WTC11 (cell line): ENCODE data around the gene CRYZL1. TPM values are rescaled to one million over a fixed set of nuclear protein-coding genes. Genes with fewer than 3 reads are reported as not detected.

ENCODE experiments used
- ATAC-seq: fragments of 200-7000 bp; cut with Tn5 transposase; 2 replicates; pipeline ENCODE4 v1.10.0; 2021; ENCODE audit warnings: mild to moderate bottlenecking, moderate library complexity
- CTCF ChIA-PET: fragments of 300-600 bp; sonication (Branson Sonifier 250); formaldehyde crosslinking; loops from one replicate; lab custom pipeline; 2021; ENCODE audit warnings: antibody characterized with exemption; lab: Charles Lee
- POLR2A ChIA-PET: fragments of 350-600 bp; sonication (Branson Sonifier 250); formaldehyde crosslinking; loops from one replicate; lab custom pipeline; 2021; ENCODE audit warnings: antibody characterized with exemption; lab: Charles Lee
- DNase-seq: peaks from one replicate; pipeline ENCODE4 v3.0.0; 2021; ENCODE audit warnings: low spot score
- H3K27ac Mint-ChIP-seq: 2 replicates; pipeline ENCODE4 v1.8.0; 2021; ENCODE audit warnings: mixed read lengths
- H3K27me3 Mint-ChIP-seq: 2 replicates; pipeline ENCODE4 v1.8.0; 2021; ENCODE audit warnings: low read depth, mild to moderate bottlenecking, moderate library complexity, mixed read lengths
- H3K36me3 Mint-ChIP-seq: 2 replicates; pipeline ENCODE4 v1.8.0; 2021; ENCODE audit warnings: mixed read lengths
- H3K4me1 Mint-ChIP-seq: 2 replicates; pipeline ENCODE4 v1.8.0; 2022; ENCODE audit warnings: mixed read lengths
- H3K4me3 Mint-ChIP-seq: 2 replicates; pipeline ENCODE4 v1.8.0; 2021; ENCODE audit warnings: mild to moderate bottlenecking, moderate library complexity, mixed read lengths
- H3K9me3 Mint-ChIP-seq: 2 replicates; pipeline ENCODE4 v1.8.0; 2021; ENCODE audit warnings: mixed read lengths
- ATF1 ChIP-seq: sonication (generic); formaldehyde crosslinking; IDR thresholded peaks from 2 replicates; pipeline ENCODE4 v1.8.1; 2023; ENCODE audit warnings: mild to moderate bottlenecking, moderate library complexity, missing genetic modification reagents
- ELF4 ChIP-seq: sonication (generic); formaldehyde crosslinking; IDR thresholded peaks from 2 replicates; pipeline ENCODE4 v1.8.1; 2022; ENCODE audit warnings: low read depth, mild to moderate bottlenecking, moderate library complexity, missing genetic modification reagents
- FOXP1 ChIP-seq: sonication (generic); formaldehyde crosslinking; IDR thresholded peaks from 2 replicates; pipeline ENCODE4 v1.8.0; 2022; ENCODE audit warnings: missing genetic modification reagents, mild to moderate bottlenecking, moderate library complexity, borderline replicate concordance
- JAZF1 ChIP-seq: fragments of 250-450 bp; sonication (Bioruptor Pico); IDR thresholded peaks from 2 replicates; pipeline ENCODE4 v1.9.0; 2021; ENCODE audit warnings: moderate library complexity, mild to moderate bottlenecking, inconsistent platforms
- NFE2L1 ChIP-seq: sonication (generic); formaldehyde crosslinking; IDR thresholded peaks from 2 replicates; pipeline ENCODE4 v1.8.1; 2023; ENCODE audit warnings: missing genetic modification reagents
- SMAD3 ChIP-seq: sonication (generic); formaldehyde crosslinking; IDR thresholded peaks from 2 replicates; pipeline ENCODE4 v1.8.0; 2022; ENCODE audit warnings: missing genetic modification reagents, mild to moderate bottlenecking, borderline replicate concordance
- SP1 ChIP-seq: sonication (generic); formaldehyde crosslinking; conservative IDR thresholded peaks from 2 replicates; pipeline ENCODE4 v1.8.1; 2022; ENCODE audit warnings: missing genetic modification reagents
- TEAD4 ChIP-seq: sonication (generic); formaldehyde crosslinking; IDR thresholded peaks from 2 replicates; pipeline ENCODE4 v1.8.0; 2022; ENCODE audit warnings: mild to moderate bottlenecking, missing genetic modification reagents
- ZNF263 ChIP-seq: sonication (generic); formaldehyde crosslinking; IDR thresholded peaks from 2 replicates; pipeline ENCODE4 v1.8.1; 2022; ENCODE audit warnings: low read depth, mild to moderate bottlenecking, moderate library complexity, missing genetic modification reagents
- ZNF317 ChIP-seq: sonication (generic); formaldehyde crosslinking; IDR thresholded peaks from 2 replicates; pipeline ENCODE4 v1.8.1; 2023; ENCODE audit warnings: low read depth, mild to moderate bottlenecking, moderate library complexity, missing genetic modification reagents, borderline replicate concordance
- ZNF671 ChIP-seq: fragments of 250-450 bp; sonication (Bioruptor Pico); IDR thresholded peaks from 2 replicates; pipeline ENCODE4 v1.8.0; 2021; ENCODE audit warnings: mild to moderate bottlenecking
- total RNA-seq: library from RNA; stranded (reverse); gene quantifications from 3 replicates; pipeline ENCODE4 v1.2.3, GENCODE V29; 2021
- TF ChIP-seq, protein P1 (sequence below): sonication (generic); formaldehyde crosslinking; IDR thresholded peaks from 2 replicates; pipeline ENCODE4 v1.8.0; 2023; ENCODE audit warnings: missing genetic modification reagents
- TF ChIP-seq, protein P2 (sequence below): sonication (generic); formaldehyde crosslinking; IDR thresholded peaks from 2 replicates; pipeline ENCODE4 v1.8.1; 2022; ENCODE audit warnings: low read depth, mild to moderate bottlenecking, moderate library complexity, missing genetic modification reagents, borderline replicate concordance
- TF ChIP-seq, protein P3 (sequence below): sonication (generic); formaldehyde crosslinking; IDR thresholded peaks from 2 replicates; pipeline ENCODE4 v1.8.1; 2022; ENCODE audit warnings: low read depth, missing genetic modification reagents, borderline replicate concordance
- TF ChIP-seq, protein P4 (sequence below): sonication (generic); formaldehyde crosslinking; IDR thresholded peaks from 2 replicates; pipeline ENCODE4 v1.8.0; 2023; ENCODE audit warnings: mild to moderate bottlenecking, missing genetic modification reagents
- TF ChIP-seq, protein P5 (sequence below): fragments of 250-450 bp; sonication (Bioruptor Pico); IDR thresholded peaks from 2 replicates; pipeline ENCODE4 v1.9.0; 2021; ENCODE audit warnings: mild to moderate bottlenecking, borderline replicate concordance
- TF ChIP-seq, protein P6 (sequence below): fragments of 250-450 bp; sonication (Bioruptor Pico); IDR thresholded peaks from 2 replicates; pipeline ENCODE4 v2.1.2; 2022; ENCODE audit warnings: mild to moderate bottlenecking, moderate library complexity
- TF ChIP-seq, protein P7 (sequence below): sonication (generic); formaldehyde crosslinking; IDR thresholded peaks from 2 replicates; pipeline ENCODE4 v1.8.0; 2022; ENCODE audit warnings: mild to moderate bottlenecking, missing genetic modification reagents
- TF ChIP-seq, protein P8 (sequence below): sonication (generic); formaldehyde crosslinking; IDR thresholded peaks from 2 replicates; pipeline ENCODE4 v1.8.0; 2022; ENCODE audit warnings: mild to moderate bottlenecking, missing genetic modification reagents

Gene CRYZL1
- total RNA-seq, 1 experiment from 2014 or later: 21.9 TPM

DNA sequence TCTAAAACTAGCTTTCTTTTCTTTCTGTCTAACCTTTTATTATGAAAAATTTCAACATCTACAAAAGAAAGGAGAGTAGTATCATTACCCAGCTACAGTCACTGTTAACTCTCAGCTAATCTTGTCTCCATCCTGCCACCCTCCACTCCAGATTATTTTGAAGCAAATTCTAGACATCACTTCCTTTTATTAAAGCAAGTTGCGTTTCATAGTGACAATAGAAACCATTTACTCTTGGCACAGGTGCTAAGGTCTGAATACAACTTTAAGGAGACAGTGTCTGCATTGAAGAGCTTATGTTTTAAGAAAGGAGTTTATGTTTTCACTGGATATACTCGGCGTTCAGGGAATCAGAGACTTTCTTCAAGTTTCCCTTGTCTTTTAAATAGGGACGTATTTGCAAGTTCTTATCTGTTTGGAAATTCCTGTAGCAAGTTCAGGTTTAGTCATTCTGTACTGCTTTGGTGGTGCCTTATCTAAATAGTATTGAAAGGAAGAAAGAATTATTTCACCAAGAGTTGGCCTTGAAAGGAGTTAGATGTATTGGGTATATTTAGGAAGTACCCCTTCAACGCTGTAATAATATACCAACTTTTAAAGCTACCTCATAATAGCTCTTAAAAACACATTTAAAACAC is 43.5 kb upstream of the CRYZL1 start:
- no peak for TF ChIP-seq ZNF263 (CRISPR knock-in tag)
- TF ChIP-seq, protein P1, sequence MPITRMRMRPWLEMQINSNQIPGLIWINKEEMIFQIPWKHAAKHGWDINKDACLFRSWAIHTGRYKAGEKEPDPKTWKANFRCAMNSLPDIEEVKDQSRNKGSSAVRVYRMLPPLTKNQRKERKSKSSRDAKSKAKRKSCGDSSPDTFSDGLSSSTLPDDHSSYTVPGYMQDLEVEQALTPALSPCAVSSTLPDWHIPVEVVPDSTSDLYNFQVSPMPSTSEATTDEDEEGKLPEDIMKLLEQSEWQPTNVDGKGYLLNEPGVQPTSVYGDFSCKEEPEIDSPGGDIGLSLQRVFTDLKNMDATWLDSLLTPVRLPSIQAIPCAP (CRISPR knock-in tag): no peak
- TF ChIP-seq SP1: 0 out of 2 replicates have a peak, but pooled peaks have one; percentile 18
- TF ChIP-seq ZNF671 (CRISPR knock-in tag): no peak
- Mint-ChIP-seq H3K27ac (peak overlapping the region; percentile 100), H3K4me1 (peaks cover 72% of the 10 kb centered on the region), H3K4me3 (peak overlapping the region; percentile 61), H3K27me3 (no peaks in the 10 kb centered on the region), H3K36me3 (peaks cover 3% of the 10 kb centered on the region), H3K9me3 (peaks cover 5% of the 10 kb centered on the region; the same call in 1 of the 2 replicates)
- ATAC-seq (peak; percentile 74), DNase-seq (no peak)
- ChIA-PET POLR2A (no interaction called here), CTCF (interaction anchor here (0.6 to 1.2 kb wide), 4 partner anchors 12 to 165 kb away, joined by 3 to 4 read pairs (median 4); no protein-coding TSS in a partner anchor)

DNA sequence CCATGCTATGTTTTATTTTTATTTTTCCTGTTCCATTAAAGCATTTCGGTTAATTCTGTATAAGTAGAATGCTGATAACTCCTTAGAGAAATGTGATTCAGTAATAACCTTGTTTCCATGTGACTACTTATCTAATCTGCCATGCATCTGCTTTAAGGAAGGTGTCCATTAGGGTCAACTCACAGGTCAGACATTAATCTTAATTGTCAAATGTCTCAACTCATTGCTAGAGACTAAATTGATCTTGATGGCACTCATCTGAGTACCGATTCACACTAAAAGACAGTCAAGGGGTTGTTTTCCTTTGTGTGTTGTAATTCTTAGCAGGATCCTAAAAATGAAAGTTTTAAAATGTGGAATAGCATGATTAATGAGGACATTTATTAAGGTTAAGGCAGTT is 42.5 kb upstream of the CRYZL1 start:
- no peak for ATAC-seq
- Mint-ChIP-seq H3K4me1 (peaks cover 74% of the 10 kb centered on the region), H3K27ac (peak overlapping the region; percentile 95), H3K36me3 (peaks cover 3% of the 10 kb centered on the region), H3K9me3 (peaks cover 5% of the 10 kb centered on the region; the same call in 1 of the 2 replicates), H3K27me3 (no peaks in the 10 kb centered on the region), H3K4me3 (peak overlapping the region; percentile 58)
- no peak for DNase-seq
- CTCF ChIA-PET: interaction anchor here (1.1 to 1.2 kb wide), 2 partner anchors 11 to 78 kb away, joined by 4 read pairs; no protein-coding TSS in a partner anchor
- POLR2A ChIA-PET: no interaction called here
- TF ChIP-seq, protein P2, sequence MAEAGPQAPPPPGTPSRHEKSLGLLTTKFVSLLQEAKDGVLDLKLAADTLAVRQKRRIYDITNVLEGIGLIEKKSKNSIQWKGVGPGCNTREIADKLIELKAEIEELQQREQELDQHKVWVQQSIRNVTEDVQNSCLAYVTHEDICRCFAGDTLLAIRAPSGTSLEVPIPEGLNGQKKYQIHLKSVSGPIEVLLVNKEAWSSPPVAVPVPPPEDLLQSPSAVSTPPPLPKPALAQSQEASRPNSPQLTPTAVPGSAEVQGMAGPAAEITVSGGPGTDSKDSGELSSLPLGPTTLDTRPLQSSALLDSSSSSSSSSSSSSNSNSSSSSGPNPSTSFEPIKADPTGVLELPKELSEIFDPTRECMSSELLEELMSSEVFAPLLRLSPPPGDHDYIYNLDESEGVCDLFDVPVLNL (CRISPR knock-in tag): no peak
- no peak for TF ChIP-seq TEAD4 (CRISPR knock-in tag)
- no peak for TF ChIP-seq ELF4
- TF ChIP-seq, protein P3, sequence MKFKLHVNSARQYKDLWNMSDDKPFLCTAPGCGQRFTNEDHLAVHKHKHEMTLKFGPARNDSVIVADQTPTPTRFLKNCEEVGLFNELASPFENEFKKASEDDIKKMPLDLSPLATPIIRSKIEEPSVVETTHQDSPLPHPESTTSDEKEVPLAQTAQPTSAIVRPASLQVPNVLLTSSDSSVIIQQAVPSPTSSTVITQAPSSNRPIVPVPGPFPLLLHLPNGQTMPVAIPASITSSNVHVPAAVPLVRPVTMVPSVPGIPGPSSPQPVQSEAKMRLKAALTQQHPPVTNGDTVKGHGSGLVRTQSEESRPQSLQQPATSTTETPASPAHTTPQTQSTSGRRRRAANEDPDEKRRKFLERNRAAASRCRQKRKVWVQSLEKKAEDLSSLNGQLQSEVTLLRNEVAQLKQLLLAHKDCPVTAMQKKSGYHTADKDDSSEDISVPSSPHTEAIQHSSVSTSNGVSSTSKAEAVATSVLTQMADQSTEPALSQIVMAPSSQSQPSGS (CRISPR knock-in tag): no peak
- TF ChIP-seq, protein P4, sequence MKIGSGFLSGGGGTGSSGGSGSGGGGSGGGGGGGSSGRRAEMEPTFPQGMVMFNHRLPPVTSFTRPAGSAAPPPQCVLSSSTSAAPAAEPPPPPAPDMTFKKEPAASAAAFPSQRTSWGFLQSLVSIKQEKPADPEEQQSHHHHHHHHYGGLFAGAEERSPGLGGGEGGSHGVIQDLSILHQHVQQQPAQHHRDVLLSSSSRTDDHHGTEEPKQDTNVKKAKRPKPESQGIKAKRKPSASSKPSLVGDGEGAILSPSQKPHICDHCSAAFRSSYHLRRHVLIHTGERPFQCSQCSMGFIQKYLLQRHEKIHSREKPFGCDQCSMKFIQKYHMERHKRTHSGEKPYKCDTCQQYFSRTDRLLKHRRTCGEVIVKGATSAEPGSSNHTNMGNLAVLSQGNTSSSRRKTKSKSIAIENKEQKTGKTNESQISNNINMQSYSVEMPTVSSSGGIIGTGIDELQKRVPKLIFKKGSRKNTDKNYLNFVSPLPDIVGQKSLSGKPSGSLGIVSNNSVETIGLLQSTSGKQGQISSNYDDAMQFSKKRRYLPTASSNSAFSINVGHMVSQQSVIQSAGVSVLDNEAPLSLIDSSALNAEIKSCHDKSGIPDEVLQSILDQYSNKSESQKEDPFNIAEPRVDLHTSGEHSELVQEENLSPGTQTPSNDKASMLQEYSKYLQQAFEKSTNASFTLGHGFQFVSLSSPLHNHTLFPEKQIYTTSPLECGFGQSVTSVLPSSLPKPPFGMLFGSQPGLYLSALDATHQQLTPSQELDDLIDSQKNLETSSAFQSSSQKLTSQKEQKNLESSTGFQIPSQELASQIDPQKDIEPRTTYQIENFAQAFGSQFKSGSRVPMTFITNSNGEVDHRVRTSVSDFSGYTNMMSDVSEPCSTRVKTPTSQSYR (CRISPR knock-in tag): no peak
- TF ChIP-seq, protein P5, sequence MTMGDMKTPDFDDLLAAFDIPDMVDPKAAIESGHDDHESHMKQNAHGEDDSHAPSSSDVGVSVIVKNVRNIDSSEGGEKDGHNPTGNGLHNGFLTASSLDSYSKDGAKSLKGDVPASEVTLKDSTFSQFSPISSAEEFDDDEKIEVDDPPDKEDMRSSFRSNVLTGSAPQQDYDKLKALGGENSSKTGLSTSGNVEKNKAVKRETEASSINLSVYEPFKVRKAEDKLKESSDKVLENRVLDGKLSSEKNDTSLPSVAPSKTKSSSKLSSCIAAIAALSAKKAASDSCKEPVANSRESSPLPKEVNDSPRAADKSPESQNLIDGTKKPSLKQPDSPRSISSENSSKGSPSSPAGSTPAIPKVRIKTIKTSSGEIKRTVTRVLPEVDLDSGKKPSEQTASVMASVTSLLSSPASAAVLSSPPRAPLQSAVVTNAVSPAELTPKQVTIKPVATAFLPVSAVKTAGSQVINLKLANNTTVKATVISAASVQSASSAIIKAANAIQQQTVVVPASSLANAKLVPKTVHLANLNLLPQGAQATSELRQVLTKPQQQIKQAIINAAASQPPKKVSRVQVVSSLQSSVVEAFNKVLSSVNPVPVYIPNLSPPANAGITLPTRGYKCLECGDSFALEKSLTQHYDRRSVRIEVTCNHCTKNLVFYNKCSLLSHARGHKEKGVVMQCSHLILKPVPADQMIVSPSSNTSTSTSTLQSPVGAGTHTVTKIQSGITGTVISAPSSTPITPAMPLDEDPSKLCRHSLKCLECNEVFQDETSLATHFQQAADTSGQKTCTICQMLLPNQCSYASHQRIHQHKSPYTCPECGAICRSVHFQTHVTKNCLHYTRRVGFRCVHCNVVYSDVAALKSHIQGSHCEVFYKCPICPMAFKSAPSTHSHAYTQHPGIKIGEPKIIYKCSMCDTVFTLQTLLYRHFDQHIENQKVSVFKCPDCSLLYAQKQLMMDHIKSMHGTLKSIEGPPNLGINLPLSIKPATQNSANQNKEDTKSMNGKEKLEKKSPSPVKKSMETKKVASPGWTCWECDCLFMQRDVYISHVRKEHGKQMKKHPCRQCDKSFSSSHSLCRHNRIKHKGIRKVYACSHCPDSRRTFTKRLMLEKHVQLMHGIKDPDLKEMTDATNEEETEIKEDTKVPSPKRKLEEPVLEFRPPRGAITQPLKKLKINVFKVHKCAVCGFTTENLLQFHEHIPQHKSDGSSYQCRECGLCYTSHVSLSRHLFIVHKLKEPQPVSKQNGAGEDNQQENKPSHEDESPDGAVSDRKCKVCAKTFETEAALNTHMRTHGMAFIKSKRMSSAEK (CRISPR knock-in tag): no peak
- TF ChIP-seq, protein P6, sequence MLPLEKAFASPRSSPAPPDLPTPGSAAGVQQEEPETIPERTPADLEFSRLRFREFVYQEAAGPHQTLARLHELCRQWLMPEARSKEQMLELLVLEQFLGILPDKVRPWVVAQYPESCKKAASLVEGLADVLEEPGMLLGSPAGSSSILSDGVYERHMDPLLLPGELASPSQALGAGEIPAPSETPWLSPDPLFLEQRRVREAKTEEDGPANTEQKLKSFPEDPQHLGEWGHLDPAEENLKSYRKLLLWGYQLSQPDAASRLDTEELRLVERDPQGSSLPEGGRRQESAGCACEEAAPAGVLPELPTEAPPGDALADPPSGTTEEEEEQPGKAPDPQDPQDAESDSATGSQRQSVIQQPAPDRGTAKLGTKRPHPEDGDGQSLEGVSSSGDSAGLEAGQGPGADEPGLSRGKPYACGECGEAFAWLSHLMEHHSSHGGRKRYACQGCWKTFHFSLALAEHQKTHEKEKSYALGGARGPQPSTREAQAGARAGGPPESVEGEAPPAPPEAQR (CRISPR knock-in tag): no peak
- TF ChIP-seq ATF1 (CRISPR knock-in tag): no peak
- TF ChIP-seq, protein P1 (CRISPR knock-in tag): no peak
- TF ChIP-seq NFE2L1 (CRISPR knock-in tag): no peak
- no peak for TF ChIP-seq SMAD3 (CRISPR knock-in tag)
- no peak for TF ChIP-seq JAZF1 (CRISPR knock-in tag)
- no peak for TF ChIP-seq FOXP1 (CRISPR knock-in tag)
- TF ChIP-seq, protein P7, sequence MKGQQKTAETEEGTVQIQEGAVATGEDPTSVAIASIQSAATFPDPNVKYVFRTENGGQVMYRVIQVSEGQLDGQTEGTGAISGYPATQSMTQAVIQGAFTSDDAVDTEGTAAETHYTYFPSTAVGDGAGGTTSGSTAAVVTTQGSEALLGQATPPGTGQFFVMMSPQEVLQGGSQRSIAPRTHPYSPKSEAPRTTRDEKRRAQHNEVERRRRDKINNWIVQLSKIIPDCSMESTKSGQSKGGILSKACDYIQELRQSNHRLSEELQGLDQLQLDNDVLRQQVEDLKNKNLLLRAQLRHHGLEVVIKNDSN: no peak
- no peak for TF ChIP-seq ZNF317 (CRISPR knock-in tag)
- TF ChIP-seq, protein P8, sequence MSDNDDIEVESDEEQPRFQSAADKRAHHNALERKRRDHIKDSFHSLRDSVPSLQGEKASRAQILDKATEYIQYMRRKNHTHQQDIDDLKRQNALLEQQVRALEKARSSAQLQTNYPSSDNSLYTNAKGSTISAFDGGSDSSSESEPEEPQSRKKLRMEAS (CRISPR knock-in tag): no peak
